Activated naive CD4-positive, alpha-beta T cell treated with anti-CD3 and anti-CD28 coated beads for 36 hours (primary cell): ENCODE data around the gene DIS3L2. TPM values are rescaled to one million over a fixed set of nuclear protein-coding genes. Genes with fewer than 3 reads are reported as not detected.
"Not testable (repeated sequence)": the region's sequence is repeated elsewhere in the genome, so short reads cannot be mapped to it uniquely, and the experiment has no call there.

Experiments used
- CTCF ChIA-PET: fragments of 350-600 bp; sonication (Branson Sonifier 250); formaldehyde crosslinking; loops from one replicate; lab custom pipeline; 2021; ENCODE audit warnings: antibody characterized with exemption; lab: Charles Lee
- DNase-seq: peaks from one replicate; pipeline ENCODE4 v3.0.0-alpha.2; 2020
- H3K27ac Mint-ChIP-seq: one replicate; pipeline ENCODE4 v1.8.0; 2021; ENCODE audit warnings: mild to moderate bottlenecking, mixed read lengths
- H3K27me3 Mint-ChIP-seq: one replicate; pipeline ENCODE4 v1.8.0; 2021; ENCODE audit warnings: low read depth, mixed read lengths
- H3K36me3 Mint-ChIP-seq: one replicate; pipeline ENCODE4 v1.8.0; 2021; ENCODE audit warnings: low read depth, mixed read lengths
- H3K4me1 Mint-ChIP-seq: one replicate; pipeline ENCODE4 v1.8.0; 2021; ENCODE audit warnings: low read depth, mixed read lengths
- H3K4me3 Mint-ChIP-seq: one replicate; pipeline ENCODE4 v1.8.0; 2021; ENCODE audit warnings: mild to moderate bottlenecking, moderate library complexity, mixed read lengths
- H3K9me3 Mint-ChIP-seq: one replicate; pipeline ENCODE4 v1.8.0; 2021; ENCODE audit warnings: mixed read lengths
- intact Hi-C: fragments of 100-400 bp; cut with micrococcal nuclease; formaldehyde crosslinking; loops from one replicate; pipeline ENCODE4 v1.15.1; 2023
- total RNA-seq, 2 experiments: library from RNA; stranded (reverse); gene quantifications; one replicate each; pipeline ENCODE4 v1.2.3, GENCODE V29; 2021

The DIS3L2 gene
- total RNA-seq, 2 experiments from 2014 or later = 32.4 to 35.3 TPM

DNA sequence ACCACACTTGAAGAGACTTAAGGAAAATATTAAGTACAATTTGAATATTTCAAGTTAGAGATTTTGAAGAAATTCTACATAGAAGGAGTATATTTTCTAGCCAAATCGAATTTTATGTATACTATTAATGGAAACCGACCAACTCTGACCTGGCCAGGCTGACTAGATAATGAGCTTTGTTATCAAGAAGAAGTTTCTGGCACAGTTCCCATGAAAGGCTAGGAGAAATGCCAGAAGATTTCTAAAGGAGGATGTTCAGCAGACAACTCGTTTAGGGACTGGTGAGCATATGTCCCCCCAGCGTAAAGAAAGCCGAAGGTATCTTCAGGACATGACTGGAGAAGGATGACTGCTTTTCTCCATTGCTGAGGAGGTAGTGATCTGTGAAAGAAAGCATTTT is 127.3 kb downstream of the DIS3L2 start:
- intact Hi-C loops = no loop called here
- H3K9me3 Mint-ChIP-seq = peaks cover 3% of the 10 kb centered on the region
- no peak overlapping the region for H3K27ac Mint-ChIP-seq
- no peaks in the 10 kb centered on the region for H3K4me1 Mint-ChIP-seq
- DNase-seq = no peak
- no peak overlapping the region for H3K4me3 Mint-ChIP-seq
- H3K27me3 Mint-ChIP-seq = no peaks in the 10 kb centered on the region
- CTCF ChIA-PET = no interaction called here
- peaks cover 40% of the 10 kb centered on the region for H3K36me3 Mint-ChIP-seq

DNA sequence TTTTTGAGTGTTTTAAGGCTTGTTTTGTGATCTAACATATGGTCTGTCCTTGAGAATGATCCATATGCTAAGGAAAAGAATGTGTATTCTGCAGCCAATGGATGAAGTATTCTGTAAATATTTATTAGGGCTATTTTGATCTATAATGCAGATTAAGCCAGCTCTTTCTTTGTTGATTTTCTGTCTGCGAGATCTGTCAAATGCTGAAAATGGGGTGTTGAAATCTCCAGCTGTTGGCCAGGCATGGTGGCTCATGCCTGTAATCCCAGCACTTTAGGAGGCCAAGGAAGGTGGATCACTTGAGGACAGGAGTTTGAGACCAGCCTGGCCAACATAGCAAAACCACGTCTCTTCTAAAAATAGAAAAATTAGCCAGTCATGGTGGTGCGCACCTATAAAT is 132.7 kb downstream of the DIS3L2 start:
- CTCF ChIA-PET = no interaction called here
- Mint-ChIP-seq H3K27me3 (no peaks in the 10 kb centered on the region), H3K4me1 (no peaks in the 10 kb centered on the region), H3K4me3 (no peak overlapping the region), H3K9me3 (peaks cover 22% of the 10 kb centered on the region), H3K36me3 (peaks cover 71% of the 10 kb centered on the region), H3K27ac (no peak overlapping the region)
- intact Hi-C loops = no loop called here
- no peak for DNase-seq

DNA sequence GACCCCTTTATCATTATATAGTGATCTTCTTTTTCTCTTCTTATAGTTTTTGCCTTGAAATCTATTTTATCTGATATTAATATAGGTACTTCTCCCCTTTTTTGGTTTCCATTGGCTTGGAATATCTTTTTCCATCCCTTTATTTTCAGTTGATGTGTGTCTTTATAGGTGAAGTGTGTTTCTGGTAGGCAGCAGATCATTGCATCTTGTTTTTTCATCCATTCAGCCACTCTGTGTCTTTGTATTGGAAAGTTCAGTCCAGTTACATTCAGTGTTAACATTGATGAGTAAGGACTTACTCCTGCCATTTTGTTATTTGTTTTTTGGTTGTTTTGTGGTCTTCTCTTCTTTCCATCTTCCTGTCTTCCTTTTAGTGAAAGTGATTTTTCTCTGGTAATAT is 133.4 kb downstream of the DIS3L2 start:
- H3K4me1 Mint-ChIP-seq = no peaks in the 10 kb centered on the region
- H3K36me3 Mint-ChIP-seq = peaks cover 67% of the 10 kb centered on the region
- no peak overlapping the region for H3K27ac Mint-ChIP-seq
- H3K27me3 Mint-ChIP-seq = no peaks in the 10 kb centered on the region
- peaks cover 22% of the 10 kb centered on the region for H3K9me3 Mint-ChIP-seq
- CTCF ChIA-PET = no interaction called here
- no peak for DNase-seq
- no peak overlapping the region for H3K4me3 Mint-ChIP-seq
- intact Hi-C loops = no loop called here

DNA sequence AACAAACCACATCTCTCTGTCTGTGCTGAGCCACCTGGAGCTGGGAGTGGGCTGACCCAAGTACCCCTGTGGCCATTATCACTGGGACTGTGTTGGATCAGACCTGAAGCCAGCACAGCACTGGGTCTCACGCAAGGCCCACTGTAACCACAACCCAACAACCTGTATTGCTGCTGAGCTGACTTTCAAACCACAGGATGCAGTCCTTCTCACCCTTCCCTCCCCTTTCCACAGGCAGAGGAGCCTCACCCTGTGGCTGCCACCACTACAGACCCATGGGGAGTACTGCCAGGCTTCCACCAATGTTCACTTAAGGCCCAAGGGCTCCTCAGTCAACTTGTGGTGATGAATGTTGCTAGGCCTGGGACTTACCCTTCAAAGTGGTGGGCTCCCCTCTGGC is 135.7 kb downstream of the DIS3L2 start:
- no peak overlapping the region for H3K27ac Mint-ChIP-seq
- H3K4me1 Mint-ChIP-seq = no peaks in the 10 kb centered on the region
- intact Hi-C loops = no loop called here
- no peak for DNase-seq
- peaks cover 51% of the 10 kb centered on the region for H3K36me3 Mint-ChIP-seq
- peaks cover 20% of the 10 kb centered on the region for H3K9me3 Mint-ChIP-seq
- CTCF ChIA-PET = no interaction called here
- no peak overlapping the region for H3K4me3 Mint-ChIP-seq
- H3K27me3 Mint-ChIP-seq = no peaks in the 10 kb centered on the region

DNA sequence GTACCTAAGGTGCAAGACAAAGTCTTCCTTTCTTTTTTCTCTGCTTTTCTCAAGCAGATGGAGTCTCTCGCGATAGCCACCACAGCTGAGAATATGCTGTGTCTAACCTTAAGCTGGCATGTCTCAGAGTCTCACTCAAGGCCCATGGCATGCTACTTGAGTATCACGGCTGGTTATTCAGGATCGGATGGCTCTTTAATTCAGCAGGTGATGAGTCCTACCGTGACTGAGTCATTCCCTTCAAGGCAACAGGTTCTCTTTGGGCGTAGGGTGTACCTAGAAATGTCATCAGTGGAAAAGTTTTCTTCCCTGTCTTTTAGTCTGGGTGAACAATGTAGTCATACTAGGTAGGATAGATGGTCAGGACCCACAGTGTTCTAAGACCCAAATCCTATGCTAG is 136.2 kb downstream of the DIS3L2 start:
- no peaks in the 10 kb centered on the region for H3K4me1 Mint-ChIP-seq
- no peaks in the 10 kb centered on the region for H3K27me3 Mint-ChIP-seq
- H3K27ac Mint-ChIP-seq = no peak overlapping the region
- intact Hi-C loops = no loop called here
- H3K4me3 Mint-ChIP-seq = no peak overlapping the region
- H3K9me3 Mint-ChIP-seq = peaks cover 20% of the 10 kb centered on the region
- peaks cover 50% of the 10 kb centered on the region for H3K36me3 Mint-ChIP-seq
- CTCF ChIA-PET = no interaction called here
- no peak for DNase-seq

DNA sequence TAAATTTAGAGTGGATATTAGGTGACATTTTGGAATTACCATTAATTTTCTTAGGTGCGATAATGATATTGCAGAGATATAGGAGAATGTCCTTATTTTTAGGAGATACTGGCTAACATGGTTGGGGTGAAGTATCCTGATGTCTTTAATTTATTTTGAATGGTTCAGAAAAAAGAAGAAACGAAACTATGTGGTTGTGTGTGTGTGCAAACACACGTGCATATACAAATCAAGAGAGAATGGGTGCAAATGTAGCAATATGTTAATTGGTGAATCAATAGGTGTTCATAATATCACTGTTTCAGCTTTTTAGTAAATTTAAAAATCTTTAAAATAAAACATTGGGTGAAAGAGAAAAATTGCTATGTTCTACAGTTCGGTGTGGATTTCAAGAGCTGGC is 140.9 kb downstream of the DIS3L2 start:
- CTCF ChIA-PET = interaction anchor here (1.2 kb wide), 1 partner anchor 23 kb away, joined by 3 read pairs; no protein-coding TSS in a partner anchor
- intact Hi-C loops = no loop called here
- Mint-ChIP-seq H3K4me1 (no peaks in the 10 kb centered on the region), H3K36me3 (peaks cover 15% of the 10 kb centered on the region), H3K27me3 (no peaks in the 10 kb centered on the region), H3K4me3 (no peak overlapping the region), H3K27ac (no peak overlapping the region), H3K9me3 (peaks cover 2% of the 10 kb centered on the region)
- DNase-seq = no peak

DNA sequence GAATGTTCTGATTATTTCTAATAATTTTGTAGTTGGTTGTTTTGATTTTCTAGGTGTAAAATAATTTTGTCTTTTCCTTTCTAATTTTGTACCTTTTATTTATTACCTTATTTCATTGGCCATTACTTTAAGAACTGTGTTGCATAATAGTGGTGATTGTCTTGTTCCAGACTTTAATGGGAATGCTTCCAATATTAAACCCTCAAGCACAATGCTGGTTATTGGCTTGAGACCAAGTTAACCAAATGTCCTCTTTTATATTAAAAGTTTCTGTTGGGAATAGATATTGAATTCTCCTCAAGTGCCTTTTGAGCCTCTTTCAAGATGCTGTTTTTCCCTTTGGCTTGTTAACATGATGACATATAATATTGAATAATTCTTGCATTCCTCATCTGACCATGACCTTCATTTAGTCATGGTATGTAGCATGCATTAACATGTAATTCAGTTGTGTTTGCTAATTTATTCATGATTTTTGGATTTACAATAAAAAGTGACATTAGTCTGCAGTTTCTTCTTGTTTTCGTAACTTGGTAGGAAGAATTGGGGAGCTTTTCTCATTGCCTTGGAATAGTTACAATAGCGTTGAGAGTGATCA is 141.7 kb downstream of the DIS3L2 start:
- H3K4me1 Mint-ChIP-seq = no peaks in the 10 kb centered on the region
- no peak for DNase-seq
- no peak overlapping the region for H3K4me3 Mint-ChIP-seq
- H3K27me3 Mint-ChIP-seq = no peaks in the 10 kb centered on the region
- H3K36me3 Mint-ChIP-seq = peaks cover 6% of the 10 kb centered on the region
- H3K9me3 Mint-ChIP-seq = no peaks in the 10 kb centered on the region
- CTCF ChIA-PET = no interaction called here
- intact Hi-C loops = no loop called here
- no peak overlapping the region for H3K27ac Mint-ChIP-seq

DNA sequence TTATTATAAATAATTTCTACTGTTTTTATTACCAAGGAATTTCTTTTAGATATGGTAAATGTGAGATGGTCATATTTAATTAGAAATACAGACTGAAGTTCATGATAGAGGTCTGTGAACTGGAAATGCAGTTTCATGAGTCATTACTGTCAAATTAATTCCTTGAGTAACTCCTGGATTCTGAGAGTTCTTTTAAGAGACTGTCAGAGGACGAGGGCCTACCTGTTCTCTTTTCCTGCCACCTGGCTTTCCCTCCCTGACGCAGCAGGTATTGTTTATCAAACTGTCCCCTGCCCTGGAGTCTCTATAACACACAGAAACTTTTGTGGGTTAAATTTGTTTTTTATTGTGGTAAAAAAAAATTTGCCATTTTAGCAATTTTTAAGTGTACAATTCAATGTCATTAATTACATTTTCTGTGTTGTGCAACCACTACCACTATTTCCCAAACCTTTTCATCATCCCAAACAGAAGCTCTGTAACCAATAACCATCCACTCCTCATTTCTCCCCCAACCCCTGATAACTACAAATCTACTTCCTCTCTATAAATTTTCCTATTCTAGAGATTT is 142.6 kb downstream of the DIS3L2 start:
- no peak overlapping the region for H3K27ac Mint-ChIP-seq

DNA sequence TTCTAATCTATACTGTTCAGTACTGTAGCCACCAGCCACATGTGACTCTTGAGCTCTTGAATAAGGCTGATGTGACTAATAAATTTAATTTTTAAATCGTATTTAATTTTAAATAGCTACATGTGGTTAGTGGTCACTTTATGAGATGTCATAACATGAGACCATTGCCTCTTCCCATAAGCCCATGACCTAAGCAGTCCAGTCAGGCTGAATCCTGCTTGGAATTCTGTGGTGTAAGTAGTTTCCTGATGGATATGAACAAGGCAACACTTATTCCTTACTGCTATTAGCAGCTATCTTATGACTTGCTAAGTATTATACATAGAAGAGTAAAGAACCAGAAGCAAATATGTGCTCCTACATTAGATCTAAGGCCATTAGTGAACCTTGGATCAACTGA is 150.0 kb downstream of the DIS3L2 start:
- Mint-ChIP-seq H3K36me3 (peaks cover 6% of the 10 kb centered on the region), H3K27me3 (no peaks in the 10 kb centered on the region), H3K4me3 (no peak overlapping the region), H3K27ac (no peak overlapping the region), H3K4me1 (peaks cover 3% of the 10 kb centered on the region), H3K9me3 (peaks cover 3% of the 10 kb centered on the region)
- intact Hi-C loops = no loop called here
- CTCF ChIA-PET = no interaction called here
- no peak for DNase-seq

More for the DNA sequence above, 142.6 kb downstream of the DIS3L2 start:
- Mint-ChIP-seq H3K4me1 (no peaks in the 10 kb centered on the region), H3K9me3 (no peaks in the 10 kb centered on the region), H3K27me3 (no peaks in the 10 kb centered on the region), H3K36me3 (peaks cover 3% of the 10 kb centered on the region), H3K4me3 (no peak overlapping the region)
- CTCF ChIA-PET = no interaction called here
- DNase-seq = no peak
- intact Hi-C loops = no loop called here

DNA sequence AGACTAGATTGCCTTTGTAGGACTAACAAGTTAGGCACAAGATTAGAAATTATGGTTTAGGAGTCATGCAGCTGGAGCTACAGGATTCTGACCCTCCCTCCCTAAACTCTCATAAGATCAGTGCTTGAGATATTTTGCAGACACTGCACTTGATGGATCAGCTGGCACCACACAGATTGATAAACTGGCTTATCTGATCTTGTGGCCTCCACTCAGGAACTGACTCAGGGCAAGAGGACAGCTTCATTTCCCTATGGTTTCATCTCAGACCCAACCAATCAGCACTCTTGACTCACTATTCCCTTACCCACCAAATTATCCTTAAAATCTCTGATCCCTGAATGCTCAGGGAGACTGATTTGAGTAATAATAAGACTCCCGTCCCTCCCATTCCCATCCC is 152.3 kb downstream of the DIS3L2 start:
- H3K36me3 Mint-ChIP-seq = peaks cover 7% of the 10 kb centered on the region
- no peaks in the 10 kb centered on the region for H3K27me3 Mint-ChIP-seq
- CTCF ChIA-PET = no interaction called here
- no peak overlapping the region for H3K27ac Mint-ChIP-seq
- peaks cover 3% of the 10 kb centered on the region for H3K9me3 Mint-ChIP-seq
- no peak for DNase-seq
- H3K4me1 Mint-ChIP-seq = peaks cover 16% of the 10 kb centered on the region
- no peak overlapping the region for H3K4me3 Mint-ChIP-seq
- intact Hi-C loops = no loop called here

DNA sequence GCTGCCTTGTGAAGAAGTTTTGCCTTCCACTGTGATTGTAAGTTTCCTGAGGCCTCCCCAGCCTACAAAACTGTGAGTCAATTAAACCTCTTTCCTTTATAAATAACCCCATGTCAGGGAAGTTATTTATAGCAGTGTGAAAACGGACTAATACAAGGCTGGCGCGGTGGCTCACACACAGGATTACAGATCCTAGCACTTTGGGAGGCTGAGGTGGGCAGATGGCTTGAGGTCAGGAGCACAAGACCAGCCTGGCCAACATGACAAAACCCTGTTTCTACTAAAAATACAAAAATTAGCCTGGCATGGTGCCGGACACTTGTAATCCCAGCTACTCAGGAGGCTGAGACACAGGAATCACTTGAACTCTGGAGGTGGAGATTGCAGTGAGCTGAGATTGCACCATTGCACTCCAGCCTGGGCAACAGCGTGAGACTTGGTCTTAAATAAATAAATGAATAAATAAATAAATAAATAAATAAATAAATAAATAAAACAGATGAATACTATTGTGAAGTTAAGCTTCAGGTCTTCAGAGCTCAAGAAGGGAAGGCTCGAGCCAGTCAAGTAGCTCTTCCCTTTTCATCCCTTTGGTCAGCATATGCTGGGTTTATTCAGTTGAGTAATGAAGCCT is 154.3 kb downstream of the DIS3L2 start:
- Mint-ChIP-seq H3K36me3 (peaks cover 10% of the 10 kb centered on the region), H3K4me1 (peaks cover 16% of the 10 kb centered on the region)
- H3K9me3 Mint-ChIP-seq, H3K27ac Mint-ChIP-seq, DNase-seq, H3K27me3 Mint-ChIP-seq, intact Hi-C loops, CTCF ChIA-PET, H3K4me3 Mint-ChIP-seq: not testable (repeated sequence)

DNA sequence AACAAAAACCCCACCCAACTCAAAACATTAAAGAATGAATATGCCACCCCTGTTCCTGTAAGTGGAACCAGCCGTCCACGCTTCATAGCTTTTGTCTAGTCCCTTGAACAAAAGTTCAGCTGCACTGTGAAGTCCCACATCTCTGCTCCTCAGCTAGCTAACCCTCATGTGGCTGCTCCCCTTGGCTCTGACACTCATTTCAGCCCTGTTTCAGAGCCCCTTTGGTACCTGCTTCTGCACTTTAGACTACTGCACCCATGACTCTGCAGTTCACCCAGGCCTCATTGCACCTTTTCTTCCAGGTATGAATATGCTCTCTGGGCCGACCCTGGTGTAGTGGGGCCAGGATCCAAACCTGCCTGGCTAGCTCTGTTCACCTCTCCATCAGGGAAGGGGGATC is 155.3 kb downstream of the DIS3L2 start:
- Mint-ChIP-seq H3K4me3 (no peak overlapping the region), H3K36me3 (peaks cover 9% of the 10 kb centered on the region), H3K27ac (peak overlapping the region; percentile 55), H3K4me1 (peaks cover 19% of the 10 kb centered on the region), H3K27me3 (no peaks in the 10 kb centered on the region), H3K9me3 (peaks cover 3% of the 10 kb centered on the region)
- CTCF ChIA-PET = interaction anchor here (0.6 to 1.0 kb wide), 2 partner anchors 25 to 205 kb away, joined by 3 read pairs; no protein-coding TSS in a partner anchor
- intact Hi-C loops = no loop called here
- DNase-seq = peak; percentile 12

DNA sequence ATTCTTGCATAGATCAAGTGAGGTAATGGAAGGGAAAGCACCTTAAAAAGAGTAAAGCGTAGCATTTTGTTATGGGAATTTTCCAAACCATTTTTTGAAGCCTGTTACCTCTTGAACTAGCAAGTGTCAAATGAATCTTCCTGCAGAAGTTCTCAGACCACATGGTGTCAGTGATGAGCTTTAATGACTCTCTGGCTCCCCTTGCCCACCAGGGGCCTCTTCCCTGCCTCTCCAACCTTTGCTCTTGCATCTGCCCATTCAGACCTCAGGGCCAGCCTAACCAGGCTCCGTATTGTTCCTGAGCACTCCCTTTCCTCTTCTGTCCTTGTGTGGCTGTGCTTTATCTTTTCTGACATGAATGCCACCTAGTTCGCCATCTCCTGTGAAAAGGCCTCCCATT is 155.9 kb downstream of the DIS3L2 start:
- CTCF ChIA-PET = interaction anchor here (1.0 kb wide), 1 partner anchor 25 kb away, joined by 3 read pairs; no protein-coding TSS in a partner anchor
- H3K4me1 Mint-ChIP-seq = peaks cover 19% of the 10 kb centered on the region

More for the DNA sequence above, 155.9 kb downstream of the DIS3L2 start:
- Mint-ChIP-seq H3K27ac (peak overlapping the region; percentile 37), H3K4me3 (no peak overlapping the region), H3K27me3 (no peaks in the 10 kb centered on the region), H3K36me3 (peaks cover 8% of the 10 kb centered on the region), H3K9me3 (peaks cover 3% of the 10 kb centered on the region)
- intact Hi-C loops = no loop called here
- no peak for DNase-seq
